HuH-7 (cell line): ENCODE results near the gene NUDT9.
A peak's percentile ranks its signal among the peaks of the same experiment; 100 is the strongest.
"Not testable (repeated sequence)": the region's sequence is repeated elsewhere in the genome, so short reads cannot be mapped to it uniquely, and the experiment has no call there.

Source experiments
- DNase-seq: peaks from one replicate; pipeline ENCODE4 v3.0.0; 2011; ENCODE audit warnings: low spot score

NUDT9 gene

DNA sequence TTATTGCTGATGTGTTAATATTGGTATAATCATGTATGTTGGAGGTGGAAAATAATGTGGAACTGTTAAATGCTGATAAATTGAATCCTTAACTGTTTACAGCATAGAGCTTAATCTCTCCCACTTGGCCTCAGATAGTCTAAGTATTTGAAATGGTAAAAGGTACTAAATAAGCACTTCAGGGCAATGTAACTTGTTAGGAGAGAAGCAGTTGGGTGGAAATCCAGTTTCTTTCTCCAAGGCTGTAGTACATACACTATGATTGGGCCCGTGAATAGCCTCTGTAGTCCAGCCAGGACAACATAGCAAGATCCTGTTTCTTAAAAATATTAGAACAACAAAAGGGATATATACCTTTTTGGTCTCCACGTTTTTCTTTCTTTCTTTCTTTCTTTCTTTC is 39.7 kb downstream of the NUDT9 start:
- no peak for DNase-seq

DNA sequence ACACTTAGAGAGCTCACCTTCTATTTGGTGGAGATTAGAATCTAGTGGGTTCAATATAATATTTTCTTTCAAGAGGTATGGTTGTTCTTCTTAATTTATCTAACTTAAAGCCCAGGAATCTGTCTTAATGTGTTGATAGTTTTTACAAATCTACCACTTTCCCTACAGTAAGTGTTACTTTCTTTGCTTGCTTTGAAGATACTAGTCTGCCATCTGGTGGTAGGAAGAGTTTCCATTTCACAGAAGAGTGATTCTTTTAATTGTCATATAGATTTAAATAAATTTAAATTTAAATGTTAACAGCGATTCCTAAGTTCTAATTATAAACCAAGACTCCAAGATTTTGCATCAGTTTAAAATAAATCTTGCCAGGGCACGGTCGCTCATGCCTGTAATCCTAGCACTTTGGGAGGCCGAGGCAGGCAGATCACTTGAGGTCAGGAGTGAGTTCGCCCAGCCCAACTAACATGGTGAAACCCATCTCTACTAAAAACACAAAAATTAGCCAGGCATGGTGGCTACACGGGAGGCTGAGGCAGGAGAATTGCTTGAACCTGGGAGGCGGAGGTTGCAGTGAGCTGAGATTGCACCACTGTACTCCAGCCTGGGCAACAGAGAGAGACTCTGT is 43.5 kb downstream of the NUDT9 start:
- DNase-seq: peak; percentile 17

DNA sequence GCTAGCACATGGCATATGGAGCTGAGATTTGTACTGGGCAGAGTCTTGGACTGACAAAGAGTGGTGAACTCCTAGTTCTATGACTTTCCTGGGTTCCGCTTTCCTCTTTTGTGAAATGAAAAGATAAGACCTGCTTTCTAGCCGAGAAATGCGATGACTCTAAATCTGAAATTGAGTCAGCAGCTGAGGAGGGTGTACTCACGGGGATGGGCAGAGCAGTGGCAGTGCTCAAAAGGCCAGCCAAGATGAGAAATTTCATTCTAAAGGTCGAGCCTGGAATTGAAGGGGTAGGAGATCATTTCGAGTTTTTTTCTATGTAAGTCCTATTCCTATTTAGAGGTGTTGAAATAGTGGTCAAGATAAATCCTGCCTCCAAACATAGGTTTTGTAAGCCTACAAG is 47.0 kb downstream of the NUDT9 start:
- DNase-seq: no peak

DNA sequence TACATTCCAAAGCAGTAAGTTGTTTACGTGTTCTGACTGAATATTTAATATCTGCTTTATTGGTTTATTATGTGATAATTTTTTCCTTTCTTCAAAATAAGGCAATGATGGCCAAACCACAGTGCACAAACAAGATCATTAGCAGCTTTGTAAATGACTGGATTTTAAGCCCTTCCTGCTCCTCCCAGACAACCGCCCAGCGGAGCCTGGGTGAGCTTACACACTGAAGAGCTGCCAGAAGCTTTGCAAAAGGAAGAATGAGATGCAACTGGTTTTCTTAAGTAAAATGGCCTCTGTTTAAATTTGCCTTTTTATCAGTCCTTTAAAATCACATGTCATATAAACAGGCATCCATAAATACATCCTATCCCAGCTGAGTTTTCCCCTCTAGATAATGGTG is 54.6 kb downstream of the NUDT9 start:
- DNase-seq: no peak

DNA sequence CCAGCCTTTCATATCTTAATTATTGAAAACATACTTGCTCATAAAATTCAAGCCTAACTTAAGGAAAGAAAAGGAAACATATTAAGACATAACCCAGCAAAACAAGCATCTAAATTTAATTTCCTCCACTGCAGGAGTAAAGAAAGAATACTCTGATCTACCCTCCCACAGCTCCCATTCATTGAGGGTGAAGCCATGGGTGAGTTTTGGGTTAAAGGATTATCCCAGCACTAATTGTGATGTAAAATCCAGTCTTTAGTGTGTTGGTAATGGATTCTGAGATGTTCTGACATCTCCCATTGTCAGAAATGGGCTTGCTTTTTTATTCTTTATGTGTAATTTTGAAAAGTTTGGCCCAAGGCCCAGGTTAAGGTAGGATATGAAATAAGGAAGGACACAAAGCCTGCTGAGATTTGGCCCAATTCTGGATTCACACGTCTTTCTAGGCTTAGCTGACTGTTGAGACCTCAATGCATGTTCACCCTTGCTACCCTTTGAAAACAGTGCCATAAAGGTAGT is 56.4 kb downstream of the NUDT9 start:
- no peak for DNase-seq

DNA sequence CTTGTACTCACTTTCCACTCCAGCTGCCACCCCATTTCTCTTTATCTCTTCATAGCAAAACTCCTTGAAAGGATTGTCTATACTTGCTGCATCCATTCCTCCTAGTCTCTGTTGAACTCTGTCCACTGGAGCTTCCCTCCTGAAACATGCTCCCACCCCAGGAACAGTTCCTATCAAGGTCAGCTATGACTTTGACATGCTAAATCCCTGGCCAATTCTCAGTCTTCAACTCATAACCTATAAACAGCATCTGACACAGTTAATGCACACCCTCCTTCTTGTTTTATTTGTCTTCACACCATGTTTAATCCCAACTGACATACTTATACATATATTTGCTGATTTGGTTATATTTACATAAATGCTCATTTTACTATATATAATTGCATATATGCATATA is 59.0 kb downstream of the NUDT9 start:
- DNase-seq: no peak

DNA sequence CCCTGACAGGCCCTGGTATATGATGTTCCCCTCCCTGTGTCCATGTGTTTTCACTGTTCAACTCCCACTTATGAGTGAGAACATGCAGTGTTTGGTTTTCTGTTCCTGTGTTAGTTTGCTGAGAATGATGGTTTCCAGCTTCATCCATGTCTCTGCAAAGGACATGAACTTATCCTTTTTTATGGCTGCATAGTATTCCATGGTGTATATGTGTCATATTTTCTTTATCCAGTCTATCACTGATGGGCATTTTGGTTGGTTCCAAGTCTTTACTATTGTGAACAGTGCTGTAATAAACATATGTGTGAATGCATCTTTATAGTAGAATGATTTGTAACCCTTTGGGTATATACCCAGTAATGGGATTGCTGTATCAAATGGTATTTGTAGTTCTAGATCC is 60.9 kb downstream of the NUDT9 start:
- not testable (repeated sequence) for DNase-seq

DNA sequence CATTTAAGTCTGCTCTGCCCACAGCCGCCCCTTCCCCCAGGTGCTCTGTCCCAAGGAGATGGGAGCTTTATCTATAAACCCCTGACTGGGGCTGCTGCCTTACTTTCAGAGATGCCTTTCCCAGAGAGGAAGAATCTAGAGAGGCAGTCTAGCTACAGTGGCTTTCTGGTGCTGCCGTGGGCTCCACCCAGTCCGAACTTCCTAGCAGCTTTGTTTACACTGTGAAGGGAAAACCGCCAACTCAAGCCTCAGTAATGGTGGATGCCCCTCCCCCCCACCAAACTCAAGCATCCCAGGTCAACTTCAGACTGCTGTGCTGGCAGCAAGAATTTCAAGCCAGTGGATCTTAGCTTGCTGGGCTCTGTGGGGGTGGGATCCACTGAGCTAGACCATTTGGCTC is 66.3 kb downstream of the NUDT9 start:
- DNase-seq: not testable (repeated sequence)

DNA sequence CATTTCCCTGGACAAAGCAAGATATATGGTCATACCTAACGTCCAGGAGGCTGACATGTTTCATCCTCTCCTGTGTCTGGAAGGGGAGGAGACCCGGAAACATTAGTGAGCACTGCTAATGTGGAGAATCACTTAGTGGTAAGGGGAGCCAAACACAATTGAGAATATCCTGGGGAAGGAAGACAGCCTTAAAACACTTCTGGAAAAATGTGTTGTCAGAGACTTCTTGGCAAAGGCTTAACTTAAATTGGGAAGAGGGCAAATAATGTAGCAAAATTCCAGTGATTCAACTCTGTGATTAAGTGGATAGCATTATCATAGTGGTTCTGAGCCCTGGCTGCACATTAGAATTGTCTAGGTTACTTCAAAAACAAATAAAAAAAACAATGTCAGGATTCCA is 67.3 kb downstream of the NUDT9 start:
- no peak for DNase-seq

DNA sequence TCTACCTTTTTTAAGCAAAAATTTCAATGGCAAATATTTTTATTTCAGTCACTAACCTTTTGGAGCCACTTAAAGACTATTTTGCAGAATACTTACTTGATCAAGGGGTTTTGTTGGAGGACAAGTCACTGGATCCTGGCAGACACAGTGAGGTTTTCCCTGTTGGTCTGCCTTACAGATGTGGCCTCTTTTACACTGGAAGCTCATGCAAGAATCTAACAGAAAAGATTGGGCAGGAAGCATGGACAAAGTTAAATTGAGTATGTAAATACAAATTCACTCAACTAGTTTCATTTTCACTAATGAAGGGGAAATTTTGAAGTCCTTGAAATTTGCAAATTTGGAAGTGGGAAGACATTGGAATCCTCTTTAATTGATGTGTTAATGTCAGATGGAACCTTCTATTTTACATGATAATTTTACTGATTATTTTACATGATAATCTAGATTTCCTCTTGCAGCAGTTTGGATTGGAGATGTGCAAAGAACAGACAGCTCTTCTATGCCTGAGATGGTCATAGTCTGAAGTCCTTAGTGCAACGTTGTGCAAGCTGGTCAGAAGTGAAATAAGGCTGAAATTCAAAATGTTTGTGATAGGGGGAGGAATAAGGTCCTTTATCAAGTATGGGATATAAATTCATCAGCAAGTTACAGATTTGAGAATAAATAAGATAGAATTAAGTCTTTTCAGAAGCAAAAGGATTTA is 68.4 kb downstream of the NUDT9 start:
- no peak for DNase-seq

DNA sequence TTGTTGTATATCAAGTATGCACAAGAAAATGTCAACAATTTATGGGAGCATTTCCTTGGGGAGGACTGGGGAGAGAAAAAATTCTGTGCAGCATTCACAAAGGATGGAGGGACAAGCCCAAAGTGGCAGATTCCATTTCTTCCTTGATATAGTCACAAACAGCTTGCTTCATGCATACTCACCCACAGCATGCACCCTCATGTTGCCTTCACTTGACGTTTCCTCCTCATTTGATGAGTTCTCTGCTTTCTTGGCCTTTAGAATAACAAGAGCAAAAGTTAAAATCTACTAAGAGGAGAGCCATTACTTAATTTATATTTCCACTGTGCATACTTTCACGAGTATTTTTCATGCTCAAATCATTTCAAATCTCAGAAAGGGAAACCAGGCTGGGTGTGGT is 69.1 kb downstream of the NUDT9 start:
- DNase-seq: no peak

DNA sequence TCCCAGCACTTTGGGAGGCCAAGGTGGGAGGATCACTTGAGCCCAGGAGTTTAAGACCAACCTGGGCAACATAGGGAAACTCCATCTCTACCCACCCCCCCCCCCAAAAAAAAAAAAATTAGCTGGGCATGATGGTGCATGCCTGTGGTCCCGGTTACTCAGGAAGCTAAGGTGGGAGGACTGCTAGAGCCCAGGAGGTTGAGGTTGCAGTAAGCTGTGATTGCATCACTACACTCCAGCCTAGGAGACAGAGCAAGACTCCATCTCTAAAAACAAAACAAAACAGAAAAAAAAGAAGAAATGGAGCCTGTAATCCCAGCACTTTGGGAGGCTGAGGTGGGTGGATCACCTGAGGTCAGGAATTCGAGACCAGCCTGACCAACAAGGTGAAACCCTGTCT is 69.5 kb downstream of the NUDT9 start:
- not testable (repeated sequence) for DNase-seq

DNA sequence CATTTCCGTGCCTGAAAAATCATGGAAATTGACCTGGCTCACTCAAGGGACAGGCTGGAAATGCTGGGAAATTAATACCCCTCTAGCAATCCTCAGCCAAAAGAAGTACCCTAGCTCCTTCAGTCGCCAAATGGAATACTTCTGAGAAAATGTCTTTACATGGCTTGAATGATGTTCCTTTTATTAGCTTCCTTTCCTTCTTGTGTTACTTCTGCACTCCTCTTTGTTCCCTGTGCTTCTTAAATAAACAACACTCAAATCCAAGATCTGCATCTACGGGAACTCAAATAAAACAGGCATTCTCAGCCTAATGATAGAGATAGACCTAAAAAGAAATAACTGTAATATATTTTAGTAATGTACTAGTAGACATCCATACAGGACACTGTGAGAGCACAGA is 70.7 kb downstream of the NUDT9 start:
- DNase-seq: no peak

DNA sequence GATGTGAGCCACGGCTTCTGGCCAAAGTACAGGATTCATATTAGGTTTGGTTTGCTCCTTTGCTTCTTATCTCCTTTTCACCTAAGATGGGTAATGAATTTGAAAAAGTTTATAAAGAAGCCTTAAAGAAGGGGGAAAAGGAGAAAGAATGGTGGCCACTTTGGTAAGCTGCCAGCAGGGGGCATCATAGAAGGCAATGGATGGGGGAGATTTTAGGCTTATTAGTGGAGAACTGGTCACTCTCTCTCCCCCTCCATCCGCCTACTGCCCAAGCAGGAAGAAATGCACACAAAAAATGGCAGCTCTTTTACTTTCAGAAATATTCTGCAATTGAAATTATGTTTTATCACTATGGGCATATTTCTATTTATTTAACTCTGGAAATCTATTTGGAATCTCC is 74.8 kb downstream of the NUDT9 start:
- DNase-seq: peak; percentile 8

DNA sequence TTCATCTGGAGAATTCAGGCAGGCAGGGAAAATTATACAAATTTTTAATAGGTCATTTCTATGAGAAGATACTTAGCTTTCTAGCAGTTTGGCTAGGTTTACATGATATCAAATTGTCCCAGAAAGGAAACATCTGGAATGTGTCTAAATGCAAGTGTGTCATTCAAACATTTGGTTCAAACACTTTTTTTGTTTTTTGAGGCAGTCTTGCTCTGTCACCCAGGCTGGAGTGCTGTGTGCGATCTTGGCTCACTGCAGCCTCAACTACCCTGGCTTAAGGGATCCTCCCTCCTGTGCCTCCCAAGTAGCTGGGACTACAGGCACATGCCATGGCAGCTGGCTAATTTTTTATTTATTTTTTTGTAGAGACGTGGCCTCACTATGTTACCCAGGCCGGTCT is 75.2 kb downstream of the NUDT9 start:
- no peak for DNase-seq

DNA sequence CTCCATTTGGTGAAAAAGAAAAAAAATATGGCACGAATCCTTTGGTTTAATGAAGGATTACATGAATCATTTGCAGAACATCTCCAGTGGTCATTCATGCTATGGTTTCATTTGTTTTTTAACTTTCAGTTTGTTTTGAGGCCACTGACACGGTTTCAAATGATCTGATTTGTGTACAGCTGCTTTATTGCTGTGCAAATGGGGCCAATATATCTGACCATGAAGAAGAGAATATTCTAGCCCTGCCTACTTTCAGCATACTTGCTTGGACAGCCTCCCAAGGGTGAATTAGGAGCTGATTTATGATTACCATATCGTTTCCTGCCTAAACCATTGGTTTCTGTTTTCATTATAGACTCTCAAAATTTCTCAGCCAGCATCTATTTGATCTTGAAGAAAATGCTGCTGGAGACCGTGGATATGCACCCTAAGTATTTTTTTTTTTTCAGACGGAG is 76.1 kb downstream of the NUDT9 start:
- no peak for DNase-seq

DNA sequence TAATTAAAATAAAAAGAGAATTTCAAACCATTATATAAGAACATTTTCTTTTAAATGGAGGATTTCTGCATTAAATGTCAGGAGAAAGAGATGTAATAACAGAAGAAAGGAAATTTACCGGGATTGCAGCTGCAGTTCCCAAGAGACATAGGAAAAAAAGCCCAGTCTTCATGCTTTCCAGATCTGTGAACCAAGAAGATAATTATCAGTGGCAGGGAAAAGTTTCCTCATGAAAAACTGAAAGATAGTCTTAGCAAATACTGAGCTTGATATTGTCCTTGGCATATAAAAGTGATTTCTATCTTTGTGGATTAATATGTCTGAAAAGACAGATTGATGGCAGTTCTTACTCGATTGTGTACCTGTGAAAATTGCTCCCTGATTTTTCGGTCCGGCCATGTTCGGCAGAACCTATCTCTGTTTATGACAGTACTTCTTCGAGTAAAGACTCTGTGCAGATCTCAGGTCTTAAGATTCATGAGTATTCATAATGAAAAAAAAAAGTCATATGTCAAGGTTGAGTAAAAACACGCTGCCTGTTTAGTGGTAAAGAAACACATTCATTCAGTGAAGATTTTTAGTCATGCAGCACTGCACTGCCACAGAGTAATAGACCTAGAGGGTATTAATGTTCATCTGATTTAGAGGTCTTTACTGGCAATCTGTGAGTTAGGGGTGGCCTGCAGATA is 77.2 kb downstream of the NUDT9 start:
- no peak for DNase-seq

DNA sequence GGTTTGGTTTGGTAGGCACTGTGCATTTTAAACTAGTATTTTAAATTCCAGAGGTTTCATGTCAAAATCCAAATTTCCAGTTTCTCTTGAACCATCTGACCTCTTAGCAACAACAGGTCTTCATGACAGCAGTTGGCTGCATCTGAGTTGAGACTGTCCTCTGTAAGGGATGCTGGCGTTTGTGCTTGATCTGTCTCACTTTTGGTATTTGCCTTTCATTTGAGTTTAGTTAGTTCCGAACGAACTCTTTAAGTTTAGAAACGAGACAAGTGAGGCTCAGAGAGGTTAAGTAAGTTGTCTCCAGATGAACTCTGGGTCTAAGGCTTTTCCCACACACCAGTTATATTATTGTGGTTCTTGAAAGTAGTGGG is 77.7 kb downstream of the NUDT9 start:
- DNase-seq: no peak

DNA sequence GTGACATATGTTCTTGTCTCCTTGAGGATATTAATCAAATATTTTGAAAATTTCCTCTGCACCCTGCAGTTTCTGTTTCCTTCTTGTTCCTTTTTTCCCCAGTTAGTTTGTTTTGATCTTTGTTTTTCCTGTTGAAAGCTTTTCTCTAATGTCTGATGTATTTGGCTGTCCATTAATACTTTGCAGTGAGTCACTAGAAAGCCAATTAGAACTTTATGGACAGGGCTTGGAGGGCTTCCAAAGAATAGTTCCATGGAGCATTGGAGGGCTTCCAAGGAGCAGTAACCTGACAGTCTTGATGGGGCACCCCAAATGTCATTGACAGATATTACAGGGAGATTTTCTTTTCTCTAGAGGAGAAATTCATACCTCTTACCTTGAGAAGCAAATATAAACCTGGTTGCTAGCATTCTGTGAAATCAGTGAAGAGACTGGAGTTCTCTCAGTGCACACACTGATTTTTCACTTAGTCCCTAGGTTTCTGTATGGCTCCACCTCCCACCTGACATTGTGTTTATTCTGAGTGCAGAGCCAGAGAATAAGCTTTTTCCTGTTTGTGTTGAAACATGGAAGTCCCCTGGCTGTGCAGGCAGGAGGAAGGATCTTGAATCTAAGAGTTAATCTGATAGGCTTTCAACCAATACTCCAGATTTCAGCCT is 80.3 kb downstream of the NUDT9 start:
- DNase-seq: no peak

DNA sequence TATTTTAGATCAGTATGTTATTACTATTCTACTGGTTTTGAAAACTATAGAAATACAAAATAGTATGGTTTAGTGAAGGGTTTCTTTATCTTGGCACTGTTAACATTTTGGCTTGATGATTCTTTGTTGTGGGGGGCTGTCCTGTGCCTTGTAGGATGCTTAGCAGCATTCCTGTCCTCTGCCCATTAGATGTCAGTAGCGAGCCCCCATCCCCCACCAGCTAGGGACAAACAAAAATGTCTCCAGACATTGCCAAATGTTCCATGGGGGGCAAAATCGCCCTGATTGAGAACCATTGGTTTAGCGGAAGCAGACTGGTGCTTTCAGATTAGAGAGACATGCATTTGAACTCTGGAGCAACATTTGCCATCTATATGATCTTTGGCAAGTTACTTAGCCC is 83.5 kb downstream of the NUDT9 start:
- DNase-seq: no peak

DNA sequence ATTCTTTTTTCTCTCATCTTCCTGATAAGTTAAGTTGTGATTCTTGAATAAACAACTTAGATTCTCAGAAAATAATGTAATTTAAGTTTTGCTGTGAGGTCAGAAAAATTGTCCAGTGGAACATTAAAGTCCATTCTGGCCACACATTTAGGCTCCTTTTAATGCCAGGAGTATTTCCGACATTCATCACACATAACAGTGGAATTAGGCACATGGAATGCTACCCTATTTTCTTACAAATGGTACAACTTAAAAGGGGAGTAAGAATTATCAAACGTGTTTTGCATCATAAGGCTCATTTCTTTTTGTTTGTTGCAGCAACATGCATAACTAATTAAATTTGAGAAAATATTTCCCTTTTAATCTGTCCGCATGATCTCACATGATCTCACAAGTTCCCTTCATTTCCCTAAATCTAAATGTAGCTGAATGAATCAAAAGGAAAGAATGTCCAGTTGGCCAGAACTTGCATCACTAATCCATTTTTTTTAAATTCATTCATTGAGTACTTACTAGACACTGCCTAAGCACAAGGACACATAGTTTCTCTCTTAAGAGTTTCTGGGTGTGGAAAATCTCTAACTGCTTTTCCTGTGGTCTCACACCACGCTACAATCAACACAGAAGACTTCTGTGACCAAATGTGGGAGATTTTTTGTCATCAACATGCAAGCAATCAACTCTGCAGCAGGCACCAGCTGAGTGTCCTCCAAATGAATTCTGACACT is 84.8 kb downstream of the NUDT9 start:
- DNase-seq: no peak
